CD4-positive, alpha-beta T cell treated with Interleukin-2 at 100 ng/mL for 4 hours (primary cell): ENCODE data around the gene HGF.

Experiments used
- DNase-seq: peaks from one replicate; pipeline ENCODE4 v3.0.0-alpha.2; 2020; ENCODE audit warnings: low spot score

The HGF gene

DNA sequence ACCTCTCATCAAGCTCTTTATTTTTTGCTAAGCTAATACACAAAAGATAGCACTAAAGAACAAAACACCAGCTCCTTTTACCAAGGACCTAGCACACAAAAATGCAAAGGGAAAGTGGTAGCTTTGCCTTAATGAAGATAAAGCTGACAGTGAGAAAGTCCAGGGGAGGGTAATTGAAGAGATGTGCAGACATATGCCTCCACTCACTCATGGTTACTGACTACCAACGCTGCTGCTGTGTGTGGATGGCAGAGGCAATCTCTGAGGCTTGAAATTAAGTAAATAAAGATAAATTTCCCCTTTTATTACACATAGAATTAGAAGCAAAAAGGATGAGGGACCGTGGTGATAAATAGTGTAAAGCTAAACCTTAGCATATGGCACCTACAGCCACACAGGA, 87.0 kb downstream of the HGF start:
- no peak for DNase-seq

- DNase-seq, result no peak
Measured at GRCh38 chr7:81680120-81680519, 89.7 kb downstream of the HGF start.

DNA sequence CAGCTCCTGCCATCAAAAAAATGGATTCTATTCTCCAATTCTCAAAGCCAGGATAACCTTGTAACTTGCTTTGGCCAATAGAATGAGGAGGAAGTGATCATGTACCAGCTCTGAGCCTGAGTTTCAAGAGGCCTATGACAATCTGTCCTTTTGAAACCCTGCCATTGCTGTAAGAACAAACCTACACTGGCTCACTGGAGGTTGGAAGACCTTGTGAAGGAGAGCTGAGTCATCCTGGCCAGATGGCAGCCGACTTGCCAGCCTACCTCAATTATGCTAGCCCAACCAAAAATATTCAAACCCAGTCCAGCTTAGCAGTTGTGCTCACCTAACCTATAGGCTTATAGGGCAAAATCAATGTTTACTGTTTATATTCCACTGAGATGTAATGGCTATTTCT, 93.0 kb downstream of the HGF start:
- no peak for DNase-seq

DNA sequence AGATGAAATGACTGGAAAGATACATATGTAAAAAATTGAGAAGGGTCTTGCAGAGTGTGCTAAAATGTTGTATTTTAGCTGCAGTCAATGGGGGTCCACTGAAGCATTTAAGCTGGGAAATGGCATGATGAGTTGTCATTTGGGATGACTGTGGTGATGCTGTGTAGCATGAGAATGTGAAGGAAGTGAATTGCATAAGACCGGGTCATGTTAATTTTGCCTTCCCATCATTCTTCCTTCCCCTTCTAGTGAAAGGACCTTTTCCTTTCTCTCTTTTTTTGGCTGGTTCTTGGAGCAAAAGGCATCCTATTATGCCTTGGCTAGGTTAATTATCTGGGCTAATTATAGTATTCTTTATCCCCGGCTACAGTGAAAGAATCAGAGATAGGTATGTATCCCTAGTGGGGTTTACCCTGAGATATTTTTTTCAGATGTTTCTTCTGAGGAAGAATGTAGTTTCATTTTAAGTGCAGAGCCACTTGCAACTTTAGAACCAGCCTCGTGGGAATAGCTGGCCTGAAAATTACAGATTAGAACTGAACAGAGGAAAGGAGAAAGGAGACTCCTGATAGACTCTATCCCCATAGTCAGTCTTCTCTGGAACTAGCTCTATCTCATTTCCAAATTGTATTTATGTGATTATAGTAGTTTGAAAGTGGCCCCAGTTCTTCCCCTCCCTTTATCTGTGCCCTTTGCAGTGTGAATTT, 93.6 kb downstream of the HGF start:
- no peak for DNase-seq

DNA sequence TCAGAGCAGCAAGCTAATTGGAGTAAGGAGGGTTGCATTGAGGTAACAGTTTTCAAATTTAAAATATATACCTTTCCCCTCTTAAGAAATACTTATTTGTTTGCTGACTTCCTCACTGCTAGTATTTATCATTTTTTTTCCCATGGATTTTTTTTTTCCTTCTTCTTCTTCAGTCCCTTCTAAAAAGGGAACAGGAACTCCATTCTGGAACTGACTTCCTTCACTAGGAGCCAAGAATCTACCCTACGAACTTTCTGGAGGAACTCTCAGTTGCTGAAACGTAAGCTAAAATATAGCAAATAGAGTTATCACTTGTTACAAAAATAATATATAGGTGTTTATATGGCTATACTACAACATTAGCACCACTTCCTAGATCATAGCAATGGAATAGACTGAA, 95.4 kb downstream of the HGF start:
- DNase-seq, result no peak

GRCh38 chr7:81672872-81673271, 97.0 kb downstream of the HGF start:
- no peak for DNase-seq

DNA sequence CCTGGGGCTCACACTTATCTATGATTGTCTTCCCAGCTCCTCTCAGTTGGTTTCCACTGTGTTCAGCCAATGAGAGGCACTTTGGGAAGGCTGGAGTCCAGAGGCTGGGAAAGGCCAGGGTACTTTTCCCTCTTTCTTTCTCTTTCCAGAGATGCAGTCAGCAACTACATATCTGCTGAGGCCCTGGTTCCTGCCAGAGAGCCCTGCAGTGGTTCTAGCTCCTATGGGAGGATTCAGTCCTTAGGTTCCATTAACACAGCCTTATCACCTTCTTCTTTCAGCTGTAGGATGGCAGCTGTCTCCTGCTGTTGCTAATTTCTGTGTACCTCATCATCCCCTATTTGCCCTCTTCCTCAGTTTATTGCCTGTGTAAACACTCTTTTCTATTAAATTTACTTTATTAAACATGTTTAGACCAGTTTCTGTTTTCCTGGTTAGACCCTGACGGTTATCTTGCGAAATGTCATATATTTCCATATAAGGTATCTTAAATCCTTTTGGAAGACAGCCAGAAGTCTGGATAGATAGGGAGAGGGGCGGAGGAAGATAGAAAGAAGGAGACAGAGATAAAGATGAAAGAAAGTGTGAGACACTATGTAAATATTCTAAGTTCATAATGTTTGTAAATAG, 100.3 kb downstream of the HGF start:
- DNase-seq, result no peak

DNA sequence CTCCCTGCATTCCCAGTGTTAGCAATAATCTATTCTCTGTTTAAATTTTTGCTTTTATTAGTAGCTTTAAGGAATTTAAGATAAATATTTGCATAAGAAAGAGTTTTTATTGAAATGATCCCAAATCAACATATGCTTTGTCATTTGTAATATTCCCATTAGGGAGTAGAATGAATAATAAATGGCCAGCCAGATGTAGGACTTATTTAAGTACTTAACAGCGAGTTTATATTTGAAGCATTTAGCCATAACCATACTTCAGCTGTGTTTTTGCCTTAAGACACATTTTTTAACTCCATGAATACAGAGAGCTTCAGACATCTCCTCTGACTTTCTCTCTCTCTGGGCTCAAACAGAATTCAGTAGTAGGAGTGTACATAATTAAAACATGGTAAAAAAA, 103.6 kb downstream of the HGF start:
- DNase-seq, result no peak

DNA sequence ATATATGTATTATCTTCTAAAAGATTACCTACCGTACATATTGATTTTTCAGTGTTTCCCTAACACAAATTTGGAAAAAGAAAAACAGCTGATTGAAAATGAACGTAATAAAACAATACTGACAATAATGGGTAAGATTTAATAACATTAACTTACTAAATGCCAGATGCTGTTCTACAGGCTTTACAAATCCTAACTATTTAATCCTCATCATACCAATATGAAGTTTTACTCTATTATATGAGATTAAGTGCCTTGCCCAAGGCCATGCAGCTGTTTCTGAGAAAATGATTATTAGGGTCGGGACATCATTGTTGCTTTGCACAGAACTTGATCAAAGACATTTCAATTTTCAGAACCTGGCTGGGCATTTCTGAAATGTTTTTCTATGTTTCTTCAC, 104.6 kb downstream of the HGF start:
- DNase-seq, result no peak

DNA sequence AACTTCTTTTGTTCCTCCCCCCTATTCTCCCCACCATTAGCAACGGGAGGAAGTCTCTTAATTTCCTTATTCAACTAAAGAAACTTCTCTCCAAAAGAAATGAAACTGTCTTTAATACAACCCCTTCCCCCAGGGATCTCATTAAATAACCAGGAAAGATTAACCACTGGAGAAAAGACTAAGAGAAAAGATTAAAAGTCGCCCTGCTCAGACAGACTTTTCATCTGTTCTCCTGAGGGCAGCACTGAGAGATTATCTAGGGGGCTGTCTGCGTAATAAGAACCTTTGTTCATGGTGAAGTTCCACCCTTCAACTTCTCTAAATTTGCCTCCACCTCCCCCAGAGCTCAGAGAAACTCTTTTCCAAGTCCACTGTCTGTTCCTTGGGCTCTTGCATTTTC, 105.5 kb downstream of the HGF start:
- DNase-seq, result no peak

GRCh38 chr7:81662531-81662930, 107.3 kb downstream of the HGF start:
- DNase-seq, result no peak

DNA sequence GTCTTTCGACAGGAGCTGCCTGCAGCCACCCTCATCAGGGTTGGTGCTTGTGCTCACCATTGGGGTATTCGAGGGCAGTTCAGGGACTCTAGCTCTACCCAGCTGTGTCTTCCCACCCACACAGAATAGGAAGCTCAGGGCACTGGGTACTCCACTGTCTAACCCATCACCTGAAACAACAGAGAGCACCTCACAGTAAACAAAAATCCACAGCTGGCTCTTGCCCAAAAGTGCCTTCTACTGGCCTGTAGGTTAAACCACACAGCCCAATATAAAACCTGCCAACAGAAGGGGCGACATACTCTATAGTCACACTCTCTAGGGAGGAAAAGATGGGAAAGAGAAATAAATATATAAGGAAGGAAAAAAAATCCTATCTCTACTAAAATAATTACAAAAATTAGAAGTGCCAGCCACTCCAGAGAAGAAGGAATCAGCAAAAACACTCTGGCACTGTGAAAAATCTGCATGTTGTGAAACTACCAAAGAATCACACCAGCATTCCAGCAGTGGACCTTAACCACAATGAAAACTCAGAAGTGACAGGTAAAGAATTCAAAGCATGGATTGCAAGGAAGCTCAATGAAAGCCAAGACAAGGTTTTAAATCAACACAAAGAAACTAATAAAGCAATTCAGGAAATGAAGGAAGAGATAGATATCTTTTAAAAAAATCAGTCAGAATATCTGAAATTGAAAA, 110.0 kb downstream of the HGF start:
- no peak for DNase-seq

DNA sequence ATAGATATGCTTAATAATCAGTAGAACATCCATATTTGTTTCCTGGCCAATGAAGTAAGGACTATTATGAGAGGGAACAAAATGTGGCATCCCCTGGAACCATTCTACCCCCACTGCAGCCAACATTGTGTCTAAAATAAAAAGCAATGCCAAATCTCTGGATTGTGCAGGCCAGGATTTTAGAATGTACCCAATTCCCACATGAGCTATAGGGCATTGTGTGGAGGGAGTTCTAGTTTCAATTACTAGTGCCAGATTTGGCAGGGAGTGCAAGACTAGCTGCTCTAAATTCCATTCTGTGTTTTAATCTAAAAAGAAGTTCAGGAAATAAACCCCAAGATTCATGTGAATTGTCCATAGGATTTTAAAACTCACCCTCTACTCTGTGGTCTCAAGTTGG, 112.3 kb downstream of the HGF start:
- DNase-seq, result no peak

- no peak for DNase-seq
Measured at GRCh38 chr7:81655271-81655670, 114.6 kb downstream of the HGF start.

DNA sequence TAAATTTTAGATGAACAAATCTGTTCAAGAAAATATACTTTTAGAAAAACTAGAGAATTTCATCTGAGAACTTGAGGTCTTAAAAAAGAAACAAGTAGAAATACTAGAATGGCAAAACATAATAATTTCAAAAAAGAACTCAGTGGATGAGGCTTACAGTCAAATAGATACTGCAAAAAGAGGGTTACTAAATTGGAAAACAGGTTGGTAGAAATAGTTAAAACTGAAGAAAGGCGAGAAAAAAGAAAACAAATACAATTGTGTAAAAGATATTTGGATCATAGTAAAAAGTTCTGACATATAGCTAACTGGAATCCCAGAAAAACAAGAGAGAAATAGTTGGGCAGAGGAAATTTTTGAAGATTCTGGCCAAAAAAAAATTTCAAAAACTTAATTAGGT, 117.6 kb downstream of the HGF start:
- no peak for DNase-seq
